SK-N-SH (cell line): ENCODE results near the gene NIT2. TPM values are rescaled to one million over a fixed set of nuclear protein-coding genes. Genes with fewer than 3 reads are reported as not detected.
A peak's percentile ranks its signal among the peaks of the same experiment; 100 is the strongest.

Source experiments
- CTCF ChIA-PET: fragments of 300-600, 350-600 bp; formaldehyde crosslinking; extraction: SDS; loops from one replicate; lab custom pipeline; 2021; lab: Yijun Ruan, JAX
- POLR2A ChIA-PET: fragments of 350-600 bp; sonication (Branson Sonifier 250); formaldehyde crosslinking; extraction: SDS; loops from one replicate; lab custom pipeline; 2020; ENCODE audit warnings: antibody characterized with exemption, inconsistent platforms; lab: Yijun Ruan, JAX
- DNase-seq: peaks from one replicate; pipeline ENCODE4 v3.0.0; 2012
- H2AFZ ChIP-seq: fragments of 200-600 bp; sonication (generic); 2 replicates; pipeline ENCODE4 v1.8.1; 2016; ENCODE audit warnings: antibody characterized with exemption, mild to moderate bottlenecking, low read depth
- H3F3A ChIP-seq: fragments of 200-600 bp; sonication (generic); replicated peaks from 2 replicates; pipeline ENCODE3; 2016; ENCODE audit warnings: antibody characterized with exemption, mild to moderate bottlenecking; ENCODE audit not compliant: insufficient read depth
- H3K27ac ChIP-seq, 2 experiments: fragments of 200-500 bp in 1 of 2; fragments of 200-600 bp in 1 of 2; sonication (Bioruptor generic) in 1 of 2; sonication (generic), shearing (Covaris generic) in 1 of 2; 2 replicates each; pipeline versions ENCODE4 v1.5.1 to v1.6.1; 2014 to 2016; ENCODE audit warnings: low read depth in 2 of 2, inconsistent platforms in 1 of 2, low read length in 1 of 2, mild to moderate bottlenecking in 1 of 2, mixed read lengths in 1 of 2
- H3K27me3 ChIP-seq: fragments of 200-600 bp; sonication (generic), shearing (Covaris generic); 2 replicates; pipeline ENCODE4 v1.6.1; 2016; ENCODE audit warnings: mixed run types; ENCODE audit not compliant: insufficient read depth
- H3K36me3 ChIP-seq, 2 experiments: fragments of 200-500 bp in 1 of 2; fragments of 200-600 bp in 1 of 2; sonication (Bioruptor generic) in 1 of 2; sonication (generic) in 1 of 2; replicated peaks in 1 of 2; 2 replicates each; pipeline versions ENCODE3 to v1.5.1; 2014 to 2016; ENCODE audit warnings: low read length in 1 of 2, mild to moderate bottlenecking in 1 of 2; ENCODE audit not compliant: insufficient read depth in 2 of 2, control insufficient read depth in 1 of 2
- H3K4me1 ChIP-seq, 2 experiments: fragments of 200-500 bp in 1 of 2; fragments of 200-600 bp in 1 of 2; sonication (Bioruptor generic) in 1 of 2; sonication (generic), shearing (Covaris generic) in 1 of 2; 2 replicates each; pipeline versions ENCODE4 v1.5.1 to v1.6.1; 2014 to 2016; ENCODE audit warnings: low read depth in 1 of 2, low read length in 1 of 2, mixed run types in 1 of 2; ENCODE audit not compliant: insufficient read depth in 2 of 2, control insufficient read depth in 1 of 2
- H3K4me2 ChIP-seq: fragments of 200-600 bp; sonication (generic), shearing (Covaris generic); 2 replicates; pipeline ENCODE4 v1.6.1; 2017; ENCODE audit warnings: mixed run types
- H3K4me3 ChIP-seq, 2 experiments: fragments of 200-500 bp in 1 of 2; fragments of 200-600 bp in 1 of 2; sonication (Bioruptor generic) in 1 of 2; sonication (generic), shearing (Covaris generic) in 1 of 2; 2 replicates each; pipeline versions ENCODE4 v1.5.1 to v1.8.1; 2014 to 2016; ENCODE audit warnings: low read depth in 2 of 2, inconsistent platforms in 1 of 2, low read length in 1 of 2, mild to moderate bottlenecking in 1 of 2, mixed read lengths in 1 of 2, moderate library complexity in 1 of 2
- H3K79me2 ChIP-seq: fragments of 200-600 bp; sonication (generic); 2 replicates; pipeline ENCODE4 v1.8.1; 2017; ENCODE audit warnings: mild to moderate bottlenecking; ENCODE audit not compliant: insufficient read depth
- H3K9ac ChIP-seq: fragments of 200-600 bp; sonication (generic); 2 replicates; pipeline ENCODE4 v1.6.1; 2017; ENCODE audit warnings: mixed run types
- H3K9me2 ChIP-seq: fragments of 200-600 bp; sonication (generic); 2 replicates; pipeline ENCODE4 v1.6.1; 2017; ENCODE audit warnings: mixed run types
- H3K9me3 ChIP-seq: fragments of 200-600 bp; sonication (generic); 2 replicates; pipeline ENCODE4 v1.6.1; 2017; ENCODE audit warnings: mixed run types, mild to moderate bottlenecking, moderate library complexity
- H4K20me1 ChIP-seq: fragments of 200-600 bp; sonication (generic); 2 replicates; pipeline ENCODE4 v1.6.1; 2017; ENCODE audit warnings: mild to moderate bottlenecking, mixed run types; ENCODE audit not compliant: insufficient read depth
- CHD2 ChIP-seq: fragments of 150-350 bp; IDR thresholded peaks from 2 replicates; pipeline ENCODE4 v1.6.1; 2018; ENCODE audit warnings: low read length; ENCODE audit not compliant: partially characterized antibody
- CTCF ChIP-seq: fragments of 200-600 bp; sonication (generic); IDR thresholded peaks from 2 replicates; pipeline ENCODE4 v1.6.1; 2017; ENCODE audit warnings: antibody characterized with exemption, mild to moderate bottlenecking, moderate library complexity
- ELF1 ChIP-seq: IDR thresholded peaks from 2 replicates; pipeline ENCODE4 v1.4.0; 2012
- EZH2phosphoT487 ChIP-seq: fragments of 200-600 bp; sonication (generic); IDR thresholded peaks from 2 replicates; pipeline ENCODE4 v1.6.1; 2017; ENCODE audit warnings: low read depth, mixed run types, mild to moderate bottlenecking, antibody characterized with exemption, moderate library complexity, borderline replicate concordance
- GABPA ChIP-seq: IDR thresholded peaks from 2 replicates; pipeline ENCODE4 v1.4.0; 2012; ENCODE audit warnings: low read depth, mild to moderate bottlenecking
- JUND ChIP-seq: IDR thresholded peaks from 2 replicates; pipeline ENCODE4 v1.4.0; 2012
- MAX ChIP-seq: IDR thresholded peaks from 2 replicates; pipeline ENCODE4 v1.4.0; 2012; ENCODE audit warnings: low read depth
- RAD21 ChIP-seq: IDR thresholded peaks from 2 replicates; pipeline ENCODE4 v1.6.1; 2012; ENCODE audit warnings: mild to moderate bottlenecking, low read length
- SMC3 ChIP-seq: IDR thresholded peaks from 2 replicates; pipeline ENCODE4 v1.6.1; 2012; ENCODE audit warnings: low read depth, low read length, improper control_type of control experiment
- TCF12 ChIP-seq: IDR thresholded peaks from 2 replicates; pipeline ENCODE4 v1.4.0; 2012
- ZBTB33 ChIP-seq: IDR thresholded peaks from 2 replicates; pipeline ENCODE4 v1.4.0; 2012; ENCODE audit warnings: low read depth, borderline replicate concordance
- WGBS: methylation state at CpG from one replicate; pipeline ENCODE4 v1.1.6; 2017; ENCODE audit warnings: low lambda C conversion rate; 5-methylcytosine and 5-hydroxymethylcytosine counted together
- polyA plus RNA-seq, 3 experiments: library from polyadenylated mRNA; depleted of rRNA; stranded (reverse); fragments of >200 nt; gene quantifications; 2 replicates each; pipeline ENCODE4 v1.2.3, GENCODE V29; 2012

NIT2 gene
- polyA plus RNA-seq, 1 of the 3 experiments (the other 2 are of a cell fraction) = 28.6 TPM

GRCh38 chr3:100311011-100311410, 23.5 kb upstream of the NIT2 start:
- H4K20me1 ChIP-seq = no peaks in the 10 kb centered on the region
- H2AFZ ChIP-seq = no peak overlapping the region
- H3K27ac ChIP-seq = no peak overlapping the region
- H3K9me2 ChIP-seq = no peaks in the 10 kb centered on the region
- POLR2A ChIA-PET = no interaction called here
- no peak overlapping the region for H3K4me2 ChIP-seq
- no peak overlapping the region for H3K4me3 ChIP-seq
- H3K27me3 ChIP-seq = no peaks in the 10 kb centered on the region
- no peak overlapping the region for H3K9ac ChIP-seq
- no peaks in the 10 kb centered on the region for H3K4me1 ChIP-seq
- CTCF ChIA-PET = no interaction called here
- H3K79me2 ChIP-seq = no peaks in the 10 kb centered on the region
- WGBS = 95% methylated on average over 2 of the region's 2 CpGs
- no peak for DNase-seq
- TF ChIP-seq MAX (no peak), EZH2phosphoT487 (no peak), TCF12 (no peak), JUND (no peak), ELF1 (no peak), GABPA (no peak)
- H3K36me3 ChIP-seq = peaks cover 33 to 58% of the 10 kb centered on the region in 2 experiments
- no peaks in the 10 kb centered on the region for H3K9me3 ChIP-seq
- H3F3A ChIP-seq = peaks cover 12% of the 10 kb centered on the region

- peak; percentile 45 for DNase-seq
- Histone ChIP-seq H4K20me1 (no peaks in the 10 kb centered on the region), H3K27me3 (no peaks in the 10 kb centered on the region), H2AFZ (no peak overlapping the region; the same call in 1 of the 2 replicates), H3F3A (peaks cover 14% of the 10 kb centered on the region), H3K4me3 (no peak overlapping the region), H3K9ac (no peak overlapping the region), H3K9me2 (no peaks in the 10 kb centered on the region), H3K79me2 (no peaks in the 10 kb centered on the region; the same call in 1 of the 2 replicates), H3K27ac (no peak overlapping the region), H3K4me1 (peaks cover 0 to 2% of the 10 kb centered on the region in 2 experiments; a peak in 1 of 4 replicates), H3K36me3 (peaks cover 26 to 60% of the 10 kb centered on the region in 2 experiments), H3K4me2 (no peak overlapping the region), H3K9me3 (no peaks in the 10 kb centered on the region)
- ChIA-PET POLR2A (no interaction called here), CTCF (interaction anchor here (0.7 to 2.3 kb wide), 25 partner anchors 9 to 485 kb away, joined by 3 to 18 read pairs (median 4); partner anchors contain the start of genes NIT2 and TOMM70)
- TF ChIP-seq SMC3 = peak; percentile 44
- TF ChIP-seq CTCF = peak; percentile 73
- peak; percentile 73 for TF ChIP-seq RAD21
- TF ChIP-seq ZBTB33 = no peak
- TF ChIP-seq CHD2 = no peak
- 73% methylated on average over 8 of the region's 8 CpGs for WGBS
These were observed 17.9 kb upstream of the NIT2 start for GRCh38 chr3:100316641-100317069.
